ENCODE data around the gene UBE2H.
A peak's percentile ranks its signal among the peaks of the same experiment; 100 is the strongest.
"Not testable (repeated sequence)": the region's sequence is repeated elsewhere in the genome, so short reads cannot be mapped to it uniquely, and the experiment has no call there.

Gene UBE2H

DNA sequence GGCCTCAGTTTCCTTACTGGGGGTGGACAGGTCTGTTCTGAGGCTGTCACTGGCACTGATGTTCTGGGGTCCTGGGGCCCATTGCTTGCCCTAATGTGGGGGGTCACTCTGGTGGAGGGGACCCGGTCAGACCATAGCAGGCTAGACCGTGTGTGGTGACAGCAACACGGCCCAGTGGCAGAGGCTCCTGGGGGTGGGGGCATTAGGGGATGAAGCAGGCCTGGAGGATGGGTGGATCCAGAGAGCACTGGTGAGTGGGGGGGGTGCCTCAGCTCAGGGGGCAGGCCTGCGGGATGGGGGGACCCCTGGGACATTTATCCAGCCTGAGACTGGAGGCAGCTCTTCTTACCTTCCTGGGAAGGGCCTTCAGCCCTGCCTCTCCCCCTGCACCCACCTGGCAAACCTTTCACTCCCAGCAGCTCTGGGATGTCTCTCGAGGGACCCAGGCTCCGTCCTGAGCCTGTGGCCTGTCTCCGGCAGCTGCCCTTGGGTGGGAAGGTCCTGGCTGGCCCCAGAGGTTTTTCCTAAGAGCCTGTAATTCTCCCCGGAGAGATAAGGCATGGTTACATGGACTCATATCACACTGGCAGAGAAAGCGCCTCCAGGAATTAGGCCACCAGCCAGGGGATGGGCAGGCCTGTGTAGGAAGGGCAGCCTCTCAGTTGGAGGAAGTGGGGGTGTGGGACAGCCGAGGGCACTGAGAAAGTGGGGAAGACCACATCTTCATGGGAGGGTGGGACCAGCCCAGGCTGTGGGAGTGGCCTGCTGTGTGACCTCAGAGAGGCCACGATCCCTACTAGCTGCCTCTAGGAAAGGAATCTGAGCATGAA, 147.7 kb downstream of the UBE2H start:
- ATAC-seq, result no peak

DNA sequence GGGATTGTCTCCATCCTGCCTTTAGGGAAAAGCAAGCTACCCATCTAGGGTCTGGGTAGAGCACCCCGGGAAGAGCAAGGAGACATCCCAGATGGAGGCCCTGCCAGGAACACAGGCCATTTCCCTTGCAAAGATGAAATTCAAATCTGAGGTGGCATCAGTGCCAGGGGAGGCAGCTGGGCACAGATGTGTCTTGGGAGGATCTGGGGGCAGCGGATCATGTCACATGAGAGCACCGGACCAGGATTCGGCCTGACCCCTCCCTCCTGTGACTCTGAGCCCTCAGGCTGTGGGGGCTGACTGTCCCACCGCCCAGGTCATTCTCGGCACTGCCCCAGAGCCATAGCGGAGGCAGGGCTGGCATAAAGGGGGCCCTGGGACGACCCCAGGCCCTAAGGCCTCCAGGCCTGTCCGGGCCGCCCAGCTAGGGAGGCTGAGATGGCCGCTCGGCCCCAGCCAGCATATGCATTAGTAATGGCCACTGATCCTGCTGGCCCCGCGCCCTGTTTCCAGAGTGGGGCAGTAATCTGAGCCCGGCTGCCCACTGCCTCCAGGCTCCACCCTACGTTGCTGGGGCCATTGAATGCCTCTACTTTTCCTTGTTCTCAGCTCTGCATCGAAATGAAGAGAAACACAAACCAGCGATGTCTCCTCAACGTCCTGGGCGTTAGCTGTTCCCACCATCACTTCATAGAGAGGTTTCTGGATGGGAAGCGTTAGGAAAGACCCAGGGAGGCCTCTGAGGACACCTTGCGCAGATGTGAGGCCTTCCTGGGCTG, 148.5 kb downstream of the UBE2H start:
- no peak for ATAC-seq

DNA sequence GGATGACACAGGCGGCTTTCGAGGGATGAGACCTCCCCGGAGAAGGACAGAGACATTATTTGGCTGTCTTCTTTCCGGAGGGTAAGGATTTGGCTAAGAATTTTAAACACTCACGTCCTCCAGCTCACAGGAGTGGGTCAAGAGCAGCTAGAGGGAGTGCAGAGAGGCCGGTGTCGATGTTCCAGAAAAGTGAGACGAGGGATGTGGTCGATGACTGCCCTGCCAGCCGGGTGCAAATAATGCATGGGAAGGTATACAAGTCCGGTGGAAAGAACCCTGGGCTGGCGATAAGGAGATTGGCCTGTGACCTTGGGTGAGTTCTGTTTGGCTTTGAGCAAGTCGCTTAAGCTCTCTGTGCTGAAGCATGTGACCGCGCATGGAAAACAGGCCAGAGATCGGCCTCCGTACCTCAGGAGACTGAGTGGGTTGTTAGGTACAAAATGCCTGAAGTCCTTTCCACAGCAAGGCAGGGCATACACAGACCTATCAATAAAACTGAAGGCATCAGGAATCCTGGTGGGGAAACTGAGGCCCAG, 149.1 kb downstream of the UBE2H start:
- ATAC-seq, result no peak

DNA sequence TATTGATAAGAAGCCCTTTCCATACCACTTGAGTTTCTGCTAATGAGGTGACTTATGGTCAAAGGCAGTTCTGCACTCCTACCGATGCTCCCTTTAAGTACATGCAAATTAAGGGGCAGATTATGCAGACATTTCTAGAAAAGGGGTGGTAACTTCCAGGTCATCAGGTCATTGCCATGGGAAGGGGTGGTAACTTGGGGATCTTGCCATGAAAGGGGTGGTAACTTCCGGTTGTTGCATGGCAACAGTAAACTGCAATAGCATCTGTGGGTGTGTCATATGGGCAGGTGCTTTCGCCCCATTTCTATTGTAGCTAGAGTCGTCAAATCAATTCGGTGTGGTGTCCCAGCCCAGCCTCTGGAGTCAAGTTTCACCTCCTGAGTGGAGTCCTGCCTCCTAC, 150.9 kb downstream of the UBE2H start:
- ATAC-seq, result no peak

DNA sequence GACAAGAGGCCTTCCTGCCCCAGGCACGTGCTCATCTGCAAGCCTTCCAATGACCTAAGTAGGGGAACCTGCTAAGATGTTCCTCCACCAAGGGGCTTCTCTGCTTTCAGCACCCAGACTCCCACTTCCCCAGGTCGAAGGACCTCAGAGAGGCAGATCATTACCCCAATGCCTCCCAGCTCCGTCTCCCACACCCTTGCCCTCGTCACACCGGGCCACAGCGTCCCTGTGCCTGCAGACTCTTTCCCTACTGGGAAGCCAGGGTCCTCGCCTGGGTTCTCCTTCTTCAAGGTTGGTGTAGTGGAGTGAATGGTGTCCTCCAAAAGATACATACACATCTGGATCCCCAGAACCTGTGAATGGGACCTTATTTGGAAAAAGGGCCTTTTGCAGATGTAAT, 151.9 kb downstream of the UBE2H start:
- ATAC-seq, result no peak

DNA sequence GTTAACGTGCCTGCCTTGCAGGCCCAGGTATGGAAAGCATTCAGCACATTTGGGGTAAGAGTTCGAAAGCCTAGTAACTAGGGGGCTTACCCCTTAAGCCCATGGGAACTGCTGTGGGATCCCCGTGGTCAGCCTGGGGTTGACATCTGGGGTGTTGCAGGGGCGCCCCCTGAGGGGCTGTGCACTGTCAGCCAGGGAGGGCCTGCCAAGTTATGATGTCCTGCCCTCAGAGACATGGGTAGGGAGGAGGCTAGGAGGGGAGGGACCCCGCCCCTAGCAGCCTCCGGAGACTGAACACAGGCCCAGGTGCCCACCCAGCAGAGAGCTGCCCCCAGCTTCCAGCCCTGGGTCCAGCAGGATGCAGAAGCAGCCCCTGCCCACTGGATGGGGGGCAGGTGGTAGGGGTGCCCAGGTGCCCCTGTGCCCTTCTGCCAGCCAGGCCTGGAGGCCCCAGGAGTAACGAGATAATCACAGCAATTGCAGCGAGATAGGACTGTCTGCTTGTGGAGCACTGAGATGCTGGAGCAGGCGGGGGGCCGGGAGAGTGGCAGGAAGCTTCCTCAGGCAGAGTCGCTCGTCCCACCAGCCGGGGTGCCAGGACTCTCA, 153.3 kb downstream of the UBE2H start:
- no peak for ATAC-seq

DNA sequence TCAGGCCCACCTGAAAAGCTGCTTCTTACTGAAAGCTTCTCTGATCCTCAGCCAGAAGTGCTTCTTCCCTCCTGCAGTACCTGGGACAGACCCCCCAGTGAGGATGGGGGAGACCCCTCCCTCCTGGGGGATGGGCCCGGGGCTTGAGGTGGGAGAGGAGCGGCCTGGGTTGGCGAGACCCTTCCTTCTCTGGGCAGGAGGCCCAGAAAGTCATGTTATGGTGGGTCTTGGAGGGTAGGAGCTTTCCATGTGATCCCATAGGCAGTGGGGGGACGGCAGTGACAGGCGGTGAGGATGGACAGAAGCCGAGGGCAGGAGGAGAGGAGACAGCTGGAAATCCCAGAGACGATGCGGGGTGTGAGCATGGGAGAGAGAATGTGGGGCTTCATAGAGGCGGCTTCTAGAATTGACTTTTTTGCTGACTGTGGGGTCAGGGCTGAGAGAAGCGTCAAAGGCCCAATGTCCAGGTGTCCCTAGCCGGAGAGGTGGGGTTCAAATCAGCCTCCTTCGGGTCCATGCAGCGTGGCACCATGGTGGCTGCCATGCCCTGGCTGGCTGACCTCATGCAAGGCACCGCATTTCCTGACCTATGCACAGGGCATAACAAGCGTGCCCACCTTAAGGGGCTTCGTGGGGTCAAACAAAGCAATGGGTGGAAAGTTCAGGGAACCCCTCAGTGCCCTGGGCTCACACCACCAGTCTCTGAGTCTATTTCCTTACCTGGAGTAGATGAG, 154.0 kb downstream of the UBE2H start:
- ATAC-seq, result no peak

DNA sequence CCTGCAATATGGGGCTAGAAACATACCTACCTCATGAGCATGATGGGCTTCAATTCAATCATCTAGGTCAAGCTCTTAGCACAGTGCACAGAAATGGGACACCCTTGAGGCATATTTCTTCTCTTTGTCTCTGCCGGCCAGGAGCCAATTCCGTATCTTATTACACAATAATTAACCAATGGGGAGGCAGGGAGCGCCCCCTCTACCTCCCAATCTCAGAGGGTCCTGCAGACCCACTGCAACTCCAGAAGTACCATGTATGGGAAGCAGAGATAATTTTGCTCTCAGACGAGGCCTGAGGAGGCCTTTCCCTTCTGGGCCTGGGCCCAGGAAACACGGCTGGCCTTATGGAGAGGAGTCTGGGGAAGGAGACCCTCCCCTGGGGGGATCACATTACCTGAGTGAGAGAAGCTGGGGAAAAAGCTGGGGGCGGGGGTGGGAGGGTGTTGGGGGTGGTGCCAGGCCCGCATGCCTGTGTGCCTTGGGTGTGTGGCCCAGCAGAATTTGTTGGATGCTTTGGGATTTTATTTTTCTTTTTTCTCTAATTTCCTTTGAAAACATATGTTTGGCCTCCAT, 155.5 kb downstream of the UBE2H start:
- ATAC-seq, result no peak

DNA sequence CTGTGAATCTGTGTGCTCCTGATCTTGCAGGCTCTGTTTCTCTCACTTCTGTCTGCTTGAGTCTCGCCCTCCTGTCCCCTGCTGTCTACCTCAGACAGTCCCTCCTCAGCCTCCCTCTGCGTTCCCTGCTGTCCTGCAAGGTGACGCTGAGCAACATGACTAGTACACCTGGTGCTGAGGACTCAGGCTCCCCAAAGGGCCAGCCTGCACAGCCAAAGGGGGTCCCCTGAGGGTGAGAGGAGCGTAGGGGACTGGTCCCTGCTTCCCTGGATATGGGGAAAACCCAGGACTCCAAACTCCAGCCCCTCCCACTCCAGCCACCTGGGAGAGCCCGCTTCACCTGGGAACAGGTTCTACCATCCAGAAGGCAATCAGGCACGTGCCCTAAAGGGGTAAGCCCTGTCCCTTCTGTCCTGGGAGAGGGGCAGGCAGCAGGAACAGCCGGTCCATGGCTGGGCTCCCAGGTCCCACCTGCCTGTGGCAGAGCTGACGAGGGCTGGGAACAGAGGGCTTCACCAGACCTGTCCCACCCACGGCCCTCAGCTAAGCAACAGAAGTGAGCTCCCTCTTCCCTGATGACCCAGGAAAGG, 156.5 kb downstream of the UBE2H start:
- ATAC-seq, result no peak

DNA sequence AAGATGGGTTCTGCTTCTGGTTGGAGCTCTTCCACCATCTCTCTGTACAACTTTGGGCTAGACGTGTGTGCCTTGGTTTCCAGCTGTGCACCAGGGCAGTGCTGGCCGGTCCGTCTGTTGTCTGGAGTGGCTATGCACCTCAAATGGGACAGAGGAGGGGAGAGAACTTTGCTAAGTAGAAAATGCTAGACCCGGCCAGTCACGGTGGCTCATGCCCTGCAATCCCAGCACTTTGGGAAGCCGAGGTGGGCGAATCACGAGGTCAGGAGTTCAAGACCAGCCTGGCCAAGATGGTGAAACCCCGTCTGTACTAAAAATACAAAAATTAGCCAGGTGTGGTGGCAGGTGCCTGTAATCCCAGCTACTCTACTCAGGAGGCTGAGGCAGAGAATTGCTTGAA, 158.3 kb downstream of the UBE2H start:
- ATAC-seq, result not testable (repeated sequence)

DNA sequence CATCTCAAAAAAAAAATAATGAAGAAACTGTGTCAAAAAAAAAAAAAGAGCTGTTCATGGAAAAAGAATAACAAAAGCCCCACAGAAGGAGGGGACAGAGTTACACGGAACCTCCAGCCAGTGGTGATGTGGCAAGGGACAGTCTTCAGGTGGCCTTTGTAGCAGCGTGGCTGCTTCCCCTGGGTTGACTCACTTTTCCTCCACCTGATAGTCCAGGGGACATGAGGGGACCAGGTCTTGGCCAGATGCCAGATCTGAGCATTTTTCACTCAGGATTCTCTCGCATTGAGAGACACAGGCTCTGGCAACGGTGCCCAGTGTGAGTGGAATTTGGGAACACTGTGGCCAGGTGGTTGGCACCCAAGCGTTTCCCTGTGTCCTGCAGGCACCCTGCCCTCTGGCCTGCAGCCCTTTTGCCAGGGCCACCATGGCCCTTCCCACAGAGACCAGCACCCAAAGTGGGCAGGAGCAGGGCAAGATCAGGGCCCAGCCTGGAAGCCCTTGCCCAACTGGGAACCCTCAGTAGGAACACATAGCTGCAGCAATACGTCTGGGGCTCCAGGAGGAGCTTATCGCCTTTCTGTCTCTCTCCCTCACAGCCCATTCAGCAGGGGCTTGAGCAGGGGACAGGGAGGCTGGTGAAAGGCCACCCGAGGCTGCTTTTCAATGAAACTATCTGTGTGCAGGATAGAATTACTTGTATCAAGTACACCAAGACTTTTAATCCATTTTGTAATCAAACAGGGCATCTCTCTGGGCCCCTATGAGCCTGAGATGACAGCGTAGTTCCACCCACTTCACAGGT, 159.1 kb downstream of the UBE2H start:
- no peak for ATAC-seq

DNA sequence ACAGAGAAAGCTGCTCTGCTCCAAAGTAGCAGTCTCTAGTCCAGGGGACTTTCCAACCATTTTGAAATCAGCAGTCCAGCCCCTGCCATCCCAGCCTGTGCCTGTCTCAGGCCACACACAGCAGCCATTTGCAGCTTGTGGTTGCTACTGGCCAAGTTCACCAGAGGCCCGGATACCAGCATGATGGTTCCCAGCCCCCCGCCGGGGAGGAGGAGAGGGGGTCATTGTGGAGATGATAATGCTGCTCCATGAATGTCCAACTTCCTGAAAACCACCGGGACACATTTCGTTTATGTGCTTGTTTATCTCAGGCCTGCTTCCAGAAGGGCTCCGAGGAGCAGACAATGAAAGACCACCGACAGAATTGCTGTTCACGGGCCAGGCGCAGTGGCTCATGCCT, 160.0 kb downstream of the UBE2H start:
- ATAC-seq, result no peak

DNA sequence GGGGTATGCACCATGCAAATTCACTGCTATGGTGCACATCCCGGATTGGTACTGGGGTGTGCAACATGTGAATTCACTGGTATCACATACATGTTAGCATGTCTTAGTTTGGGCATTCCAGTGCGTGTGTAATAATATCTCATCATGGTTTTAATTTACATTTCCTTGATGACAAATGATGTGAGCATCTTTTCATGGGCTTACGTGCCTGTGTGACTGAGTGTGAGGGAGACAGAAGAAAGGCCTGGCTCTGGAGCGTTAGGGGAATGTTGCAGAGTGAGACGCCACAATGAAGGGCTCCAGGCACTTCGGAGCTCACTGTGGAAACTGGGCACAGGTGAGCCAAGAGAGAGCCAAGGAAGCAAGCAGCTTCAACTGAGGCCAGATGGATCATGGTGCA, 162.6 kb downstream of the UBE2H start:
- ATAC-seq, result no peak

DNA sequence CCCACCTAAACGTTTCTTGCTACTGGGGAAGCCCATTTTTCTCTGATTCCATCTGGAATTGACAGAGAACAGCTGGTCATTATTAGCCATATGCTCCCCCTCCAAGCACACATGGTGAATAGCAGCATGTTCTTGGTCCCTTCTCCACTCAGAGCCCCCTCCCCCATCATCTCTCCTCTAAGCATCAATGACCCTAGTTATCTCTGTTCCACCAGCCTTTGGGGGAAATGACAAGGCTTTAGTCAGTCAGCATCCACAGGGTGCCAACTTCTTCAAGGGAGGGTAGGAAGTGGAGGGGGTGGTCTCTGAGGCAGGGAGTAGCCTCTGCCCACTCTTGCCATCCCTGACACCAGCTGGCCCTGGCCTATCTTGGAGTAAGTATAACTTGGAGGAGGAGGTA, 163.1 kb downstream of the UBE2H start:
- no peak for ATAC-seq

DNA sequence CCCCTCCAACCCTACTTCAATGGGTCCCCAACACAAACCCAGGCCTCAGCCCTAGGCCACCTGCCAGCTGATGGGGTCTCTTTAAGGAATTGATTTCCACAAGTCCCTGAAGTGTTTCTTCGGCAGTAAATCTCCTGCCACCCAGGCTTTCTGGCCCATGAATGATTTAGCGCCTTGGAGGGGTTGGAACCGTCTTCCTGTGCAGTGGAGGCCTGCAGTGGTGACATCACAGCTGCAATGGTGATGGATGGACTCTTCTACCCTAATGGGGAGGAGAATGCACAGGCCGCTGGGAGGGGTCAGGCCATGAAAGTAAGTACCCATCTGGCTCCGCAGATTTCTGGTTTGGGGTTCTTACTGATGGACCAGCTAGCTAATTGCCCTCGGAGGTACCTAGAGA, 163.8 kb downstream of the UBE2H start:
- no peak for ATAC-seq

DNA sequence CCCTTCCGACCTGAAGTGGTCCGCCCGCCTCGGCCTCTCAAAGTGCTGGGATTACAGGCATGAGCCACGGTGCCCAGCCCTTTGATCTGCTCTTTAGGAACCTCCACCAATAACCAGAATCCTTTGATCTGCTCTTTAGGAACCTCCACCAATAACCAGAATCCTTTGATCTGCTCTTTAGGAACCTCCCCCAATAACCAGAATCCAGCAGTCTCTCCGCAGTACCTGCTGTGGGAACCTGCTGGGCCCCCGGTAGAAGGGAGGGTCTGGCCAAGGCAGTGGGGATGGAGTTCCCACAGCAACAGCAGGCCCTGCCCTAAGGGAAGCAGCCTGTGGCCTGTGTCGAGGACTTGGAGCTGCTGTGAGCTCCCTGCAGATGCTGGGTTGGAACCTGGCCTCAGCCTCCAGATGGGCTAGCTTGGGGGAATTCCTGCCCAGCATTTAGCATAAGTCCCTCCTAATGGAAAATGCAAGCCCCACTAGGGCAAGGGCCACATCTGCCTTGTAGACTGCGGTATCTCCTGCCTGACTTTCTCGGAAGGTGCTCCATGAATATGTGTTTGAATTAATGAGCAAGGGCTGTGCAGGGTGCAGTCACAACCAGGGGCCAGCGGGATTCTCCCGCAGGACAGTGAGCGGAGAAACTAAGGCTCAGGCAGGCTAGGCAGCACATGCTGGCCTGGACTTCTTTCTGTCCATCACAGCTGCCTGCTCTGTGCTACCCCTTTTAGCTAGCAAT, 165.8 kb downstream of the UBE2H start:
- no peak for ATAC-seq

DNA sequence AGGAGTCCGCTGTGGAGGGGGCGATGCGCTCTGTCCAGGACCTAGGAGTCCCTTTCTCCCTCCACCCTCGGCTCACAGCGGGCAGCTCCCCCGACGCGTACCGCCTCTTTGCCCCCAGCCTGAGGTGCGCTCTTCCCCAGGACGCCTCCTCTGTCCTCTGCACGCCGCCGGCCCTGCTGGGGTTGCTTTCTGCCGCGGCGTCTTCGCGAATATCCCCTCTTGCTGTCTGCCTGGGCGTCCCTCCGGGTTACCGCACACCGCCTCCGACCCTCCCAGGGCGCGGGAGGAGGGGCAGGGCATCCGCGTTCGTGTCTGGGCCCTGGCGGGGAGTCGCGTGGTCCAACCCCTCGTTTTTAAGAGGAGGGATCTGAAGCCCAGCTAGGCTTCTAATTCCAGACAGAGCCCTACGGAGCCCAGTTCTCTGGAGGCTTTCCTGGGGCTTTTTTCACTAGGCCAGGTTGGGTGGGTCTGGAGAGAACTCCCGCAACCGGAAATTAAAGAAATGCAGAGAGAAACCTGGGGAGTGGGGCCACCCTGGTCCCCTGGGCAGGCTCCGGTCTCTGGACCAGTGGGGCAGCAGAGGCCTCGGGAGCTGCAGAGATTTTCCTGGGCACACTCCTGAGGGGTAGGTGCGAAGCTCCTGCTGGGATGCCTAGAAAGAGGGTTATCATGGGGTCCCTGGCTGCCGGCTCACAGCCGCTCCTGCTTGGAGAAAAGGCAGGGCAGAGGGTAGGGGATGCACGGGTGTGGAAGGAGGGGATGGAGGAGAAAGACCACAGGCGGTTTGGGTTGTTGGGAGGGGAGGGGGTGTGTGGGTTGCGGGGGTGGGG, 166.9 kb downstream of the UBE2H start:
- peak in 1 of 2 donors; percentile 19 for ATAC-seq

DNA sequence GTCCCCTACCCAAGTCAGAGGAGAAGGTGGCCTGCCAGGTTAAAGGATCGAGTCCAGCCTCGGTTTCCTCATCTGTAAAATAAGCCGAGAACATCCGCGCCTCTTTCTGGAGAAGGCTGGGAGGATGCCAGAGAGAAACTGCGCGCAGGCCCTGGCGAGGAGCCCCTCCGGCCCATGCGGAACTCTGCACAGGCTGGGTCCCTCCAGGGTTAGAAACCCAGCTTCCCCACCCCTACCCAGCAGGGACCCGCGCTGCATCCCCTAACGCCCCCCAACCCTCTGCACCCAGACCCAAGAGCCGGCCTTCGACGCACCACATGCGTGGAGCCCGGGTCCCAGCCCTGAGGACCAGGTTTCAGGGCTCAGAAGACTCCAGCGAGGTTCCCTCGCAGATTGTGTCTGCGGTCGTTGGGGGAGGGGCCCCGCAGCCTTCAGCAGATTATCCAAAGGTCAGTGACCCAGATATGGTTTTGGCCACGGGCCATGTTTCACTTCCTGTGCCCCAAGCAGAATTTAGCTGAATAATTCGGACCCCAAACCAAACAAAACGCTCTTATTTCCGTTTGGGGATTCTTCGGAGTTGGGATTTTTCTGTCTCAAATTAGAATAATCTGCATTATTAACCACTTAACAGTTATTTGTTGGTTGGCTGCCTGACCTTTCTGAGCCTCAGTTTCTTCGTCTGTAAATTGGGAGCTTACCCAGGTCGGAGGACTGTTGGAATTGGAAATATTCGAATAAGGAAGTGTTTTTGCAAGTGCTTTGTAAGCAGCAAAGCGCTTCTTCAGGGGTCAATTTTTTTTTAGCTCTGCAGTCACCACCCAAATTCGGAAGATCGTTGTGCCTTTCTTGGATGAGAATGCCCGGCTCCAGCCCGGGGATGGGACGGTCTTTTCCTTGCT, 167.7 kb downstream of the UBE2H start:
- ATAC-seq, result no peak

Data from activated CD4-positive, CD25-positive, alpha-beta regulatory T cell treated with anti-CD3 and anti-CD28 coated beads, Interleukin-2, amount 50 U/mL, for 24 hours (primary cell).